Esophagus muscularis mucosa (tissue), 4 donors: ENCODE data around the gene PDHB.
A peak's percentile ranks its signal among the peaks of the same experiment; 100 is the strongest.

ENCODE experiments used
- CTCF ChIP-seq, 3 experiments: fragments of 200-600 bp in 2 of 3; fragments of 450-650 bp in 1 of 3; sonication (generic) in 2 of 3; IDR thresholded peaks; one replicate each; pipeline ENCODE4 v1.5.1; 2017 to 2019; ENCODE audit warnings: antibody characterized with exemption in 3 of 3, mild to moderate bottlenecking in 2 of 3, moderate library complexity in 1 of 3
- EP300 ChIP-seq: sonication (generic); formaldehyde crosslinking; IDR thresholded peaks from one replicate; pipeline ENCODE4 v1.6.1; 2017; ENCODE audit warnings: antibody characterized with exemption
- POLR2A ChIP-seq: fragments of 450-650 bp; IDR thresholded peaks from one replicate; pipeline ENCODE4 v1.6.1; 2017; ENCODE audit warnings: antibody characterized with exemption, moderate library complexity, mild to moderate bottlenecking, low read depth
- POLR2AphosphoS5 ChIP-seq, 2 donors: sonication (generic); formaldehyde crosslinking; IDR thresholded peaks; one replicate each; pipeline ENCODE4 v1.6.1; 2017; ENCODE audit warnings: antibody characterized with exemption in 2 of 2

- TF ChIP-seq POLR2A (no peak), CTCF (IDR thresholded peaks at IDR 0.05) (peak; percentile 81 to 85 (median 83)), POLR2AphosphoS5 (IDR thresholded peaks at IDR 0.05) (no peak), EP300 (no peak)
These were observed 19.0 kb downstream of the PDHB start for GRCh38 chr3:58414538-58415197.
